WI38 (cell line): ENCODE data around the gene DMRTC1.
"Not testable (repeated sequence)": the region's sequence is repeated elsewhere in the genome, so short reads cannot be mapped to it uniquely, and the experiment has no call there.

Source experiments
- H3K4me3 ChIP-seq: 2 replicates; pipeline ENCODE4 v1.5.1; 2011; ENCODE audit warnings: low read depth, mild to moderate bottlenecking, control low read depth, low read length

The DMRTC1 gene

DNA sequence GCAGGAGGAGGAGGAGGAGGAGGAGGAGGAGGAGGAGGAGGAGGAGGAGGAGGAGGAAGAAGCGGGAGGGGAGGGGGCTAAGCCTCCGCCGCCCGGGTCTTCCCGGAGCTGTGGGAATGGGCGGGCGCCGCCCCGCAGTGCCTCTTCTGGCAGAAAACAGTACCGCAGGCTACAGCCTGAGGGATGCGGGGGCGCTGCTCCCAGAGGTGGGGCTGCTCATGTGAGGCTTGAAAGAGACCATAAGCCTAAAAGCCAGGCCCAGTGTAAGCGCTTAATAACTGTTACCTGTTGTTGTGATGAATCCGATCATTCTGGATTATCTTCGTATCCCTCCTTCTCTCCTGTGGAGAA lies at the start of gene DMRTC1:
TSS of gene DMRTC1 (minus strand) at position 19 of the 351 bp plus-strand sequence. CDS start 68,143 bp downstream, outside the sequence.
- H3K4me3 ChIP-seq = not testable (repeated sequence)

DNA sequence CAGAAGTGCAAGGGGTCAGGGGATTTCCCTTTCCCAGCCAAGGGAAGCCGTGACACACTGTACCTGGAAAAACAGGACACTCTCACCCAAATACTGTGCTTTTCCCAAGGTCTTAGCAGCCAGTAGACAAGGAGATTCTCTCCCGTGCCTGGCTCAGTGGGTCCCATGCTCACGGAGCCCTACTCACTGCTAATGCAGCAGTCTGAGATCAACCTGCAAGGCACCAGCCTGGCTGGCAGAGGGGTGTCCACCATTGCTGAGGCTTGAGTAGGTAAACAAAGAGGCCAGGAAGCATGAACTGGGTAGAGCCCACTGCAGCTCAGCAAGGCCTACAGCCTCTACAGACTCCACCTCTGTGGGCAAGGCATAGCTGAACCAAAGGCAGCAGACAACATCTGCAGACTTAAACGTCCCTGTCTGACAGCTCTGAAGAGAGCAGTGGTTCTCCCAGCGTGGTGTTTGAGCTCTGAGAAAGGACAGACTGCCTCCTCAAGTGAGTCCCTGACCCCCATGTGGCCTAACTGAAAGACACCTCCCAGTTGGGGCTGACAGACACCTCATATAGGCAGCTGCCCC lies 37.3 kb upstream of the DMRTC1 start:
- not testable (repeated sequence) for H3K4me3 ChIP-seq

GRCh38 chrX:72974885-72975284 lies 31.2 kb upstream of the DMRTC1 start:
- H3K4me3 ChIP-seq = not testable (repeated sequence)

DNA sequence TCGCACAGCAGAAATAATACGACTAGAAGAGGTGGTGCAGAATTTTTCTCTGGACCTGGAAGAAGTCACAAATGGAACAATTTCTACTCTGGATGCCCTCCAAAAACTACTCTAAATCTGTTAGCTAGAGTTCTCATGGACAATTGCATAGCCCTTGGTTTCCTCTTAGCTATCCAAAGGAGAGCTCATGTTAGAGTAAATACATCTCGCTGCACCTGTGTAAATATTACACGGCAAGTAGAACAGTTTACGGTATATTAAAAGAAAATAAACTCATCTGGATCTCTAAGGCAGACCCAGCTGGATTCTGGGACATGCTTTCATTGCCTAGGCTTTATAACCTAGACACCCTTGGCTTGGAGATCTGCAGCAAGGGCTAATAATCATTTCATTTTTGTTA lies 28.2 kb upstream of the DMRTC1 start:
- H3K4me3 ChIP-seq = not testable (repeated sequence)

DNA sequence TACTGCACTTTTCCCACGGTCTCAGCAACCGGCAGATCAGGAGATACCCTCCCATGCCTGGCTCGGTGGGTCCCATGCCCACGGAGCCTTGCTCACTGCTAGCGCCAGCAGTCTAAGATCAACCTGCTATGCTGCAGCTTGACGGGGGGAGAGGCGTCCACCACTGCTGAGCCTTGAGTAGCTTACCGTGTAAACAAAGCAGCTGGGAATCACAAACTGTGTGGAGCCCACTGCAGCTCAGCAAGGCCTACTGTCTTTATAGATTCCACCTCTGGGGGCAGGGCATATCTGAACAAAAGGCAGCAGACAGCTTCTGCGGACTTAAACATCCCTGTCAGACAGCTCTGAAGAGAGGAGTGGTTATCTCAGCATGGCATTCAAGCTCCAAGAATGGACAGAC lies 16.3 kb upstream of the DMRTC1 start:
- H3K4me3 ChIP-seq = not testable (repeated sequence)

DNA sequence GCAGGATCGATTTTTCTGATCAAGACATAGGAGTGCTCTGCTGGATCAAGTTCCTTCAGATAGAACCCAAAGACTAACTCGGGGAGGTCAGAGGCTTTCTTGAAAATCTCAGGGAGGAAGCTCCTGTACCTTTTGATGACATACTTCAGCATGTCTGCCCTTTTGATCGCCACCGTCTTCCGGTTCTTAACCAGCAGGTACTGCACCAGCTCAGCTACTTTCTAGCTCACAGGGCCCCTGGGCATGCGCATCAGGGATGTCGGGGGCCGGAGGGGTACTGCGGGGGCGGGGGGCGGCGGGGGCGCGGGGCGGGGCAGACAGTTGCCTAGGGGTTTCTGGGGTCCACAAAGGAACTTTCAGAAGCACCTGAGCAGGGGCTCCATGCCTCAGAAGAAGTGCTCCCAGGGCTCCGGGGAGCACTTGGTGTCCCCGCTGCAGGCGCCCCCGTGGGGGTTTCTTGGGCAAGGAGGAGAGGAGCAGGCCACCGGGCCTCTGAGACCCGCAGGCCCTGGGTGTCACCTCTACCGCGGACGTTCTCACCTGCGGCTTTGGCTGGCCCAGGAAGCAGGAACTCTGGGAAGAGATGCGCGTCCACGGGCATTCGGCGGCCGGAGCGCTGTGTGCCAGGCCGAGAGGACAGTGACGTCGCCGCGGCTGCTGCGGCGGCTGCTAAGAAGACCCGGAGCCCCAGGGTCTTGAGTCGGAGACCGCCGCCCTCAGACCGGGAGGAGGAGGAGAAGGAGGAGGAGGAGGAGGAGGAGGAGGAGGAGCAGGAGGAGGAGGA lies 410 bp downstream of the DMRTC1 start:
- H3K4me3 ChIP-seq = not testable (repeated sequence)

- H3K4me3 ChIP-seq = not testable (repeated sequence)
These were observed 1.4 kb downstream of the DMRTC1 start for GRCh38 chrX:72942272-72942671.

DNA sequence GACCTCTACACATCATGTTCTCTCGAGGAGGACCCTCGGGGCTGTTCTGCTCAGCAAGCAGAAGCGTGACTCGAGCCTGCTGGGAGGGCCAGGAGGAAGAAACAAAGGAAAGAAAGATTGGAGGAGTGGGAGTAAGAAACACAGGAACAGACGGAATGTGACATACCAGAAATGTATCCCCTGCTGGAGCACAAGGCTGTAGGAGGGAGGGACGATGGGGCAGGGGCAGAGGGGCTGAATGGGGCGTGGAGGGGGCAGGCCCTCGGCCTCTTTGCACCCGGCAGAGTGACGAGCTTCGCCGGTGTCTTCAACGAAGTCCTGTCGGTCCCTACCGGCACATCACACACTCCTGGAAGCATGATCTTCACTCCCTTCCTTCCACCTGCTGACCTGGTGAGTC lies 5.7 kb downstream of the DMRTC1 start, which contains the start of gene FAM236A:
TSS of gene FAM236A (plus strand) at position 301 of the 400 bp plus-strand sequence. CDS start at position 358, 57 bp downstream.
- H3K4me3 ChIP-seq = not testable (repeated sequence)

DNA sequence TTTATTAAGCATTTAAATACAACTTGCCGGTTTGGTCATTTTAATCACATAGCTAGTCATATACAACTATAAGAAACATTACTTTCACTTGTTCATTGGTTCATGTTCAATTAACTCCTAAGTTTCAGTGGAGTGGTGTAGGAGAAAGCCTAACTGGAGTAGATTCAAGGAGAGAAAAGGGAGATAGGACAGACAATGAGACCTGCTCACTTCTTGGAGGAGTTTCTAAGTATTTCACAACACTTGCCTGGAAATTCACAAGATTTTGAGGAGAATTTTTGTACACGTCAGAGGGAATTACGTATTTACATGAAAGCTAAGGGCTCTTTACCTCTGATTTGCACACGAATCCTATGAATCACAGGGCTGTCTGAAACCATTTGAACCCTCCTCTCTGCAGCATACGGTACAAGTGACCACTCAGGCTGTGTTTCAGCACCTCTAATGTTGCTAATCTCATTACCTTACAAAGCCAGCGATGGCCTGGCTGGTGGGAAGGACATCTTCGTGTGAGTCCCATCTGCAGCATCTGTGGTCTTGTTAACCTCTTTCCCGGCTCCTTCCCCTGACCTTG lies 6.7 kb downstream of the DMRTC1 start:
- H3K4me3 ChIP-seq = not testable (repeated sequence)

- H3K4me3 ChIP-seq = not testable (repeated sequence)
These were observed 7.2 kb downstream of the DMRTC1 start for GRCh38 chrX:72936455-72936854.

DNA sequence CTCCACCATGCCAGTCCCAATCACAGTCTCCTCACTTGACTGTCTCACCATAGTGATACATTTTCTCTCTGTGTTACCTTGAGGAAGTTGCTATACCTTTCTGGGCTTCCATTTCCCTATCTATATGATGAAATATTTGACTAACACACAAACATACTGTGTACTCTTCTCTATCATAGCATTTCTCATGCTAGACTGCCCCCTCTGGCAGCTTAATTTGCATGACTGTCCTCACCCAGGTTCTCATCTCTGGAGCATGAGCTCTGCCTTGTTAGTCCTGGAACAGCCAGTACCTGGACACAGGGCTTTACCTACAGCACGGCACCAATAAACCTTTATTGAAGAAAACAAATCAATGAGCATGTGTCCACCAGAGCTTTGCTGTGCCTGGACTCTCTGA lies 11.4 kb downstream of the DMRTC1 start:
- H3K4me3 ChIP-seq = not testable (repeated sequence)

- not testable (repeated sequence) for H3K4me3 ChIP-seq
These were observed 27.5 kb downstream of the DMRTC1 start for GRCh38 chrX:72916096-72916495.

DNA sequence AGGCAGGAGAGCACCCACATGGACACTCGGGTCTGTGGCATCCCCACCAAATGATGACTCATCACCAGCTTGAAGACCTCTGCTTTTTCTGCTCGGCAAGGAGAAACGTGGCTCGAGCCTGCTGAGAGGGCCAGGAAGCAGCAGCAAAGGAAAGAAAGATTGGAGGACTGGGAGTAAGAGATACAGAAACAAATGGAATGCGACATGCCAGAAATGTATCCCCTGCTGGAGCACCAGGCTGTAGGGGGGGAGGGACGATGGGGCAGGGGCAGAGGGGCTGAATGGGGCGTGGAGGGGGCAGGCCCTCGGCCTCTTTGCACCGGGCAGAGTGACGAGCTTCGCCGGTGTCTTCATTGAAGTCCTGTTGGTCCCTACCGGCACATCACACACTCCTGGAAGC lies 31.3 kb downstream of the DMRTC1 start, which contains the start of gene FAM236C:
TSS of gene FAM236C (plus strand) at position 301 of the 400 bp plus-strand sequence. CDS start 100 bp downstream, outside the sequence.
- not testable (repeated sequence) for H3K4me3 ChIP-seq

DNA sequence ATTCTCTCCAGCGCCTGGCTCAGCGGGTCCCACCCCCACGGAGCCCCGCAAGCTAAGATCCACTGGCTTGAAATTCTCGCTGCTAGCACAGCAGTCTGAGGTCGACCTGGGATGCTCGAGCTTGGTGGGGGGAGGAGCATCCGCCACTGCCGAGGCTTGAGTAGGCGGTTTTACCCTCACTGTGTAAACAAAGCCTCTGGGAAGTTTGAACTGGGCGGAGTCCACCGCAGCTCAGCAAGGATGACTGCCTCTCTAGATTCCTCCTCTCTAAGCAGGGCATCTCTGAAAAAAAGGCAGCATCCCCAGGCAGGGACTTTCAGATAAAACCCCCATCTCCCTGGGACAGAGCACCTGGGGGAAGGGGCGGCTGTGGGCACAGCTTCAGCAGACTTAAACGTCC lies 53.9 kb downstream of the DMRTC1 start:
- H3K4me3 ChIP-seq = not testable (repeated sequence)

GRCh38 chrX:72882898-72883297 lies 60.7 kb downstream of the DMRTC1 start:
- not testable (repeated sequence) for H3K4me3 ChIP-seq

GRCh38 chrX:72837532-72837931 lies 106.1 kb downstream of the DMRTC1 start:
- not testable (repeated sequence) for H3K4me3 ChIP-seq

- not testable (repeated sequence) for H3K4me3 ChIP-seq
These were observed 112.9 kb downstream of the DMRTC1 start for GRCh38 chrX:72830701-72831100.
